HCT116 (cell line): ENCODE results near the gene SNAP29. TPM values are rescaled to one million over a fixed set of nuclear protein-coding genes. Genes with fewer than 3 reads are reported as not detected.

Source experiments
- ATAC-seq: fragments of 200-7000 bp; cut with Tn5 transposase; 2 replicates; pipeline ENCODE4 v1.9.1; 2020; ENCODE audit warnings: mild to moderate bottlenecking, moderate library complexity
- BruUV-seq: library from RNA; stranded (reverse); fragments of 400-500 nt; replicated peaks from 2 replicates; lab custom pipeline; 2021; lab: Mats Ljungman, UMichigan
- CTCF ChIA-PET: fragments of 300-600 bp; sonication (Branson Sonifier 250); formaldehyde crosslinking; loops from one replicate; lab custom pipeline; 2021; ENCODE audit warnings: antibody characterized with exemption; lab: Charles Lee
- POLR2A ChIA-PET: fragments of 300-600, 350-600 bp; sonication (Branson Sonifier 250); formaldehyde crosslinking; loops from one replicate; lab custom pipeline; 2021; ENCODE audit warnings: antibody characterized with exemption; lab: Charles Lee
- RAD21 ChIA-PET, 2 experiments: fragments of 300-600 bp; sonication (Branson Sonifier 250); formaldehyde crosslinking; loops; one replicate each; lab custom pipeline; 2023; ENCODE audit warnings: low total read pairs in 2 of 2; ENCODE audit not compliant: uncharacterized antibody in 2 of 2, unreplicated experiment in 2 of 2, low non-redundant PET in 1 of 2; lab: Charles Lee
- DNase-seq: peaks from one replicate; pipeline ENCODE4 v3.0.0-alpha.2; 2010; ENCODE audit warnings: low read depth, low spot score
- H2AFZ ChIP-seq: fragments of 200-600 bp; shearing (Covaris generic), sonication (generic); 2 replicates; pipeline ENCODE4 v1.6.1; 2017; ENCODE audit warnings: low read depth, mixed run types, mixed read lengths, antibody characterized with exemption, low read length; ENCODE audit not compliant: poor library complexity, severe bottlenecking
- H3K27ac ChIP-seq: 2 replicates; pipeline ENCODE4 v1.5.1; 2012; ENCODE audit warnings: low read depth, low read length
- H3K27me3 ChIP-seq: fragments of 200-600 bp; sonication (generic); 2 replicates; pipeline ENCODE4 v1.6.1; 2016; ENCODE audit warnings: mixed run types, low read length, mixed read lengths; ENCODE audit not compliant: insufficient read depth
- H3K36me3 ChIP-seq, 2 experiments: fragments of 200-500 bp in 1 of 2; fragments of 200-600 bp in 1 of 2; sonication (Bioruptor generic) in 1 of 2; sonication (generic) in 1 of 2; 2 replicates each; pipeline versions ENCODE4 v1.5.1 to v1.6.1; 2014 to 2016; ENCODE audit warnings: low read length in 2 of 2, inconsistent platforms in 1 of 2, mixed read lengths in 1 of 2, mixed run types in 1 of 2; ENCODE audit not compliant: insufficient read depth in 2 of 2, control insufficient read depth in 1 of 2
- H3K4me1 ChIP-seq, 2 experiments: fragments of 200-600 bp in 1 of 2; sonication (generic) in 1 of 2; 2 replicates each; pipeline versions ENCODE4 v1.5.1 to v1.6.1; 2012 to 2017; ENCODE audit warnings: low read length in 2 of 2, inconsistent platforms in 1 of 2, mild to moderate bottlenecking in 1 of 2, mixed read lengths in 1 of 2, mixed run types in 1 of 2, moderate library complexity in 1 of 2; ENCODE audit not compliant: insufficient read depth in 2 of 2, control insufficient read depth in 1 of 2
- H3K4me2 ChIP-seq: fragments of 200-600 bp; sonication (generic); 2 replicates; pipeline ENCODE4 v1.6.1; 2017; ENCODE audit warnings: mixed run types, low read length, mixed read lengths
- H3K4me3 ChIP-seq, 2 experiments: fragments of 200-600 bp in 1 of 2; sonication (generic) in 1 of 2; replicated peaks in 1 of 2; 2 replicates each; pipeline ENCODE4 v1.5.1; 2011 to 2016; ENCODE audit warnings: low read length in 2 of 2, control low read depth in 1 of 2, low read depth in 1 of 2, mild to moderate bottlenecking in 1 of 2, mixed read lengths in 1 of 2, mixed run types in 1 of 2
- H3K79me2 ChIP-seq: fragments of 200-600 bp; sonication (generic); 2 replicates; pipeline ENCODE4 v1.6.1; 2017; ENCODE audit warnings: mild to moderate bottlenecking, mixed run types, low read length, moderate library complexity, mixed read lengths; ENCODE audit not compliant: insufficient read depth
- H3K9ac ChIP-seq: fragments of 200-600 bp; sonication (generic); 2 replicates; pipeline ENCODE4 v1.6.1; 2016; ENCODE audit warnings: low read length, mixed read lengths
- H3K9me2 ChIP-seq: fragments of 200-600 bp; sonication (generic), shearing (Covaris generic); 2 replicates; pipeline ENCODE4 v1.6.1; 2017; ENCODE audit warnings: mixed run types, mild to moderate bottlenecking, moderate library complexity; ENCODE audit not compliant: insufficient read depth
- H3K9me3 ChIP-seq, 2 experiments: fragments of 200-500 bp in 1 of 2; fragments of 200-600 bp in 1 of 2; sonication (Bioruptor generic) in 1 of 2; sonication (generic) in 1 of 2; 2 replicates each; pipeline ENCODE4 v1.6.1; 2014 to 2017; ENCODE audit warnings: low read length in 2 of 2, mixed read lengths in 2 of 2, inconsistent platforms in 1 of 2, low read depth in 1 of 2, mild to moderate bottlenecking in 1 of 2, mixed run types in 1 of 2, moderate library complexity in 1 of 2; ENCODE audit not compliant: control insufficient read depth in 1 of 2, insufficient read depth in 1 of 2
- H4K20me1 ChIP-seq: fragments of 200-600 bp; sonication (generic), shearing (Covaris generic); 2 replicates; pipeline ENCODE4 v1.6.1; 2017; ENCODE audit warnings: mixed run types, mild to moderate bottlenecking, moderate library complexity; ENCODE audit not compliant: insufficient read depth
- CBX3 ChIP-seq: IDR thresholded peaks from 2 replicates; pipeline ENCODE4 v1.6.1; 2012; ENCODE audit warnings: low read depth
- CEBPB ChIP-seq: IDR thresholded peaks from 2 replicates; pipeline ENCODE4 v1.6.1; 2012; ENCODE audit warnings: low read depth
- EZH2phosphoT487 ChIP-seq: fragments of 200-600 bp; IDR thresholded peaks from 2 replicates; pipeline ENCODE4 v1.6.1; 2018; ENCODE audit warnings: antibody characterized with exemption, borderline replicate concordance
- REST ChIP-seq: IDR thresholded peaks from 2 replicates; pipeline ENCODE4 v1.6.1; 2012; ENCODE audit warnings: low read depth
- SRF ChIP-seq: IDR thresholded peaks from 2 replicates; pipeline ENCODE4 v1.6.1; 2012; ENCODE audit warnings: low read depth
- TCF7L2 ChIP-seq: IDR thresholded peaks from 2 replicates; pipeline ENCODE4 v1.7.0; 2011; ENCODE audit warnings: borderline replicate concordance, inconsistent platforms; ENCODE audit not compliant: insufficient read depth, insufficient read length; ENCODE audit errors: extremely low read depth
- intact Hi-C: fragments of 100-400 bp; cut with micrococcal nuclease; formaldehyde crosslinking; loops from 2 replicates; pipeline ENCODE4 v1.10.0; 2022
- total RNA-seq: library from RNA; stranded (reverse); gene quantifications from one replicate; pipeline ENCODE4 v1.2.1, GENCODE V29; 2021; ENCODE audit not compliant: unreplicated experiment

The SNAP29 gene
- total RNA-seq, 1 experiment from 2014 or later = 27.3 TPM

- no peak for ATAC-seq
- Histone ChIP-seq H3K4me3 (no peak overlapping the region), H2AFZ (no peak overlapping the region)
- no peak for TF ChIP-seq CBX3
- no peak for TF ChIP-seq SRF
- TF ChIP-seq REST = no peak
- no peak for TF ChIP-seq EZH2phosphoT487
- no peak for TF ChIP-seq CEBPB
- TF ChIP-seq TCF7L2 = no peak
- TF ChIP-seq, all 23 proteins: peak for 0
- Histone ChIP-seq H3K27me3 (no peaks in the 10 kb centered on the region), H3K36me3 (peaks cover 0 to 5% of the 10 kb centered on the region in 2 experiments; a peak in 2 of 4 replicates), H3K27ac (no peak overlapping the region), H3K4me2 (no peak overlapping the region), H3K4me1 (no peaks in the 10 kb centered on the region), H3K79me2 (no peaks in the 10 kb centered on the region), H3K9me2 (no peaks in the 10 kb centered on the region), H4K20me1 (no peaks in the 10 kb centered on the region), H3K9ac (no peak overlapping the region), H3K9me3 (no peaks in the 10 kb centered on the region)
- DNase-seq = no peak
- ChIA-PET RAD21 (no interaction called here), POLR2A (no interaction called here), CTCF (no interaction called here)
- no TSS peak for BruUV-seq
- intact Hi-C loops = no loop called here
Observed at GRCh38 chr22:20829491-20830134, 29.2 kb upstream of the SNAP29 start.
